IMR-90 (cell line): ENCODE results near the gene SLC5A7. TPM values are rescaled to one million over a fixed set of nuclear protein-coding genes. Genes with fewer than 3 reads are reported as not detected.

Source experiments
- ATAC-seq: fragments of 200-7000 bp; cut with Tn5 transposase; 2 replicates; pipeline ENCODE4 v1.9.1; 2020; ENCODE audit warnings: low read depth, mild to moderate bottlenecking, moderate library complexity
- BruUV-seq: library from RNA; stranded (reverse); fragments of 400-500 nt; replicated peaks from 2 replicates; lab custom pipeline; 2021; lab: Mats Ljungman, UMichigan
- CTCF ChIA-PET: fragments of 300-600 bp; formaldehyde crosslinking; extraction: SDS; loops from one replicate; lab custom pipeline; 2021; ENCODE audit warnings: antibody characterized with exemption; lab: Yijun Ruan, JAX
- POLR2A ChIA-PET: fragments of 300-600 bp; sonication (Branson Sonifier 250); formaldehyde crosslinking; loops from one replicate; lab custom pipeline; 2022; ENCODE audit warnings: antibody characterized with exemption; ENCODE audit not compliant: unreplicated experiment; lab: Charles Lee
- DNase-seq: peaks from one replicate; pipeline ENCODE4 v3.0.0; 2013
- H2AFZ ChIP-seq: replicated peaks from 2 replicates; pipeline ENCODE3; 2013; ENCODE audit warnings: low read length, mild to moderate bottlenecking; ENCODE audit not compliant: poor library complexity
- H2AK5ac ChIP-seq: 2 replicates; pipeline ENCODE4 v1.6.1; 2013; ENCODE audit warnings: low read depth, low read length, inconsistent platforms
- H2AK9ac ChIP-seq: replicated peaks from 2 replicates; pipeline ENCODE3; 2013; ENCODE audit warnings: mild to moderate bottlenecking, low read depth, low read length, moderate library complexity; ENCODE audit not compliant: poor library complexity
- H2BK120ac ChIP-seq: 2 replicates; pipeline ENCODE4 v1.6.1; 2013; ENCODE audit warnings: low read depth, low read length, inconsistent platforms
- H2BK15ac ChIP-seq: 3 replicates; pipeline ENCODE4 v1.6.1; 2013; ENCODE audit warnings: low read depth, low read length, inconsistent platforms
- H2BK20ac ChIP-seq: 2 replicates; pipeline ENCODE4 v1.6.1; 2013; ENCODE audit warnings: low read depth, mild to moderate bottlenecking, inconsistent platforms, low read length, moderate library complexity
- H2BK5ac ChIP-seq: 2 replicates; pipeline ENCODE4 v1.6.1; 2013; ENCODE audit warnings: mild to moderate bottlenecking, low read depth, low read length, inconsistent platforms; ENCODE audit not compliant: poor library complexity, severe bottlenecking
- H3K14ac ChIP-seq: replicated peaks from 2 replicates; pipeline ENCODE4 v1.6.1; 2013; ENCODE audit warnings: low read depth, low read length, inconsistent platforms
- H3K18ac ChIP-seq: 2 replicates; pipeline ENCODE4 v1.6.1; 2013; ENCODE audit warnings: low read depth, low read length, control low read depth
- H3K23ac ChIP-seq: 2 replicates; pipeline ENCODE4 v1.6.1; 2013; ENCODE audit warnings: low read depth, low read length, inconsistent platforms
- H3K27ac ChIP-seq: 2 replicates; pipeline ENCODE4 v1.5.1; 2013; ENCODE audit warnings: mild to moderate bottlenecking, control low read depth, low read length; ENCODE audit not compliant: insufficient read depth
- H3K27me3 ChIP-seq: 2 replicates; pipeline ENCODE4 v1.6.1; 2013; ENCODE audit warnings: low read length; ENCODE audit not compliant: control insufficient read depth, insufficient read depth
- H3K36me3 ChIP-seq: 2 replicates; pipeline ENCODE4 v1.6.1; 2013; ENCODE audit warnings: low read length, mixed read lengths; ENCODE audit not compliant: control insufficient read depth, insufficient read depth
- H3K4ac ChIP-seq: 2 replicates; pipeline ENCODE4 v1.6.1; 2013; ENCODE audit warnings: low read depth, low read length, inconsistent platforms
- H3K4me1 ChIP-seq: 2 replicates; pipeline ENCODE4 v1.6.1; 2013; ENCODE audit warnings: low read length, mixed read lengths; ENCODE audit not compliant: control insufficient read depth, insufficient read depth
- H3K4me2 ChIP-seq: 2 replicates; pipeline ENCODE4 v1.6.1; 2013; ENCODE audit warnings: low read depth, mild to moderate bottlenecking, control low read depth, low read length, moderate library complexity
- H3K4me3 ChIP-seq: 2 replicates; pipeline ENCODE4 v1.5.1; 2013; ENCODE audit warnings: low read depth, mild to moderate bottlenecking, control low read depth, low read length, moderate library complexity; ENCODE audit not compliant: insufficient read depth
- H3K56ac ChIP-seq: 2 replicates; pipeline ENCODE4 v1.6.1; 2013; ENCODE audit warnings: low read length, inconsistent platforms; ENCODE audit not compliant: insufficient read depth; ENCODE audit errors: extremely low read depth
- H3K79me1 ChIP-seq, 2 experiments: 2 replicates each; pipeline ENCODE4 v1.6.1; 2013; ENCODE audit warnings: low read length in 2 of 2, inconsistent platforms in 1 of 2, low read depth in 1 of 2
- H3K9ac ChIP-seq: 2 replicates; pipeline ENCODE4 v1.6.1; 2013; ENCODE audit warnings: low read depth, low read length, control low read depth
- H3K9me1 ChIP-seq: 2 replicates; pipeline ENCODE4 v1.6.1; 2013; ENCODE audit warnings: low read length, inconsistent platforms; ENCODE audit not compliant: insufficient read depth
- H3K9me3 ChIP-seq: 2 replicates; pipeline ENCODE4 v1.6.1; 2013; ENCODE audit warnings: low read length; ENCODE audit not compliant: control insufficient read depth, insufficient read depth
- H4K20me1 ChIP-seq: 2 replicates; pipeline ENCODE4 v1.6.1; 2013; ENCODE audit warnings: low read length, inconsistent platforms; ENCODE audit not compliant: insufficient read depth
- H4K5ac ChIP-seq: 2 replicates; pipeline ENCODE4 v1.6.1; 2013; ENCODE audit warnings: mild to moderate bottlenecking, low read depth, low read length, control low read depth
- H4K8ac ChIP-seq, 2 experiments: 2 replicates each; pipeline ENCODE4 v1.6.1; 2013; ENCODE audit warnings: low read depth in 2 of 2, low read length in 2 of 2, control low read depth in 1 of 2, inconsistent platforms in 1 of 2
- H4K91ac ChIP-seq: 2 replicates; pipeline ENCODE4 v1.6.1; 2013; ENCODE audit warnings: low read depth, low read length, inconsistent platforms; ENCODE audit not compliant: insufficient read depth
- BHLHE40 ChIP-seq: fragments of 150-350 bp; IDR thresholded peaks from 2 replicates; pipeline ENCODE4 v1.6.1; 2016; ENCODE audit warnings: mild to moderate bottlenecking, low read depth, low read length
- CEBPB ChIP-seq: IDR thresholded peaks from 2 replicates; pipeline ENCODE4 v1.6.1; 2012; ENCODE audit warnings: low read depth, low read length, improper control_type of control experiment
- MAZ ChIP-seq: IDR thresholded peaks from 2 replicates; pipeline ENCODE4 v1.6.1; 2012; ENCODE audit warnings: low read depth, mild to moderate bottlenecking, low read length, improper control_type of control experiment, moderate library complexity, borderline replicate concordance
- MXI1 ChIP-seq: IDR thresholded peaks from 2 replicates; pipeline ENCODE4 v1.6.1; 2012; ENCODE audit warnings: low read depth, mild to moderate bottlenecking, low read length, moderate library complexity, borderline replicate concordance
- POLR2A ChIP-seq: IDR thresholded peaks from 2 replicates; pipeline ENCODE4 v1.6.1; 2012; ENCODE audit warnings: mild to moderate bottlenecking, low read depth, low read length
- WGBS, 2 experiments: methylation state at CpG; one replicate each; pipeline versions ENCODE4 v1.1.5 to v1.1.7; 2013; ENCODE audit warnings: missing lambda C conversion rate in 2 of 2; ENCODE audit not compliant: insufficient read length in 1 of 2; ENCODE audit errors: extremely low coverage in 2 of 2; 5-methylcytosine and 5-hydroxymethylcytosine counted together
- dilution Hi-C: fragments of 300-500 bp; cut with HindIII; formaldehyde crosslinking; loops from one replicate; pipeline ENCODE4 v1.14.3; 2018; ENCODE audit warnings: low sequenced_read_pairs; ENCODE audit not compliant: unreplicated experiment
- in situ Hi-C: fragments of 300-500 bp; cut with MboI; formaldehyde crosslinking; loops from 3 replicates; pipeline ENCODE4 v1.14.3; 2019; ENCODE audit warnings: low sequenced_read_pairs, inconsistent platforms, mixed read lengths
- intact Hi-C: fragments of 100-400 bp; cut with micrococcal nuclease; formaldehyde crosslinking; loops from 2 replicates; pipeline ENCODE4 v1.10.0; 2022
- polyA plus RNA-seq, 3 experiments: library from polyadenylated mRNA; depleted of rRNA; stranded (reverse); fragments of >200 nt; gene quantifications; 2 replicates each; pipeline ENCODE4 v1.2.3, GENCODE V29; 2012; ENCODE audit warnings: low replicate concordance in 1 of 3
- total RNA-seq: library from RNA; depleted of rRNA; stranded (reverse); fragments of >200 nt; gene quantifications from 2 replicates; pipeline ENCODE4 v1.2.3, GENCODE V29; 2012
- TF ChIP-seq, protein P1 (sequence below): fragments of 150-350 bp; IDR thresholded peaks from 2 replicates; pipeline ENCODE4 v1.6.1; 2017; ENCODE audit warnings: mild to moderate bottlenecking, antibody characterized with exemption, low read length, low read depth
- TF ChIP-seq, protein P2 (sequence below): conservative IDR thresholded peaks from 2 replicates; pipeline ENCODE4 v1.5.1; 2012; ENCODE audit warnings: mild to moderate bottlenecking, low read depth, low read length, improper control_type of control experiment

Gene SLC5A7
- total and polyA plus RNA-seq, 2 of the 4 experiments (the other 2 are of a cell fraction) = not detected

DNA sequence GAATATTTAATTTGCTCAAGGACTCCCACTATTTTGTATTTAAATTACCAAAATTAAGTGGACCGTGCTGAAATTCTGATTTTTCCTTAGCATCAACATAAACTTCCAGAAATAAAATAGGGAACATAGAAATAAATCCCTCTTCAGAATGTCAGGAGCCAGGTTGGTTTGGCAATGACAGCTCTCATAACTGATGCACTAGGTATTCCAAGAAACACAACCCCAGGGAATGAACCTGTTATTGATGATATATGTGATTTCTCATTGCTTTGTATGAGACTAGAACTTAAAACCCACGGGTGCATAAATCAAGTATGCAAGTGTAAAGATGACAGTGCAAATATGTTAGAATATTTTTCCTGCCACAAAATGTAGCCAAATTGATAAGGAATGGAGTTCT is 12.8 kb downstream of the SLC5A7 start:
- Histone ChIP-seq H3K36me3 (no peaks in the 10 kb centered on the region), H2BK20ac (no peak overlapping the region), H4K91ac (no peak overlapping the region), H3K4ac (no peak overlapping the region), H2AK9ac (no peak overlapping the region), H2AFZ (no peak overlapping the region), H3K4me2 (no peak overlapping the region), H3K9ac (no peak overlapping the region), H3K79me1 (no peaks in the 10 kb centered on the region), H2BK120ac (no peak overlapping the region), H3K23ac (no peak overlapping the region), H4K8ac (no peak overlapping the region), H2BK15ac (no peak overlapping the region), H2AK5ac (no peak overlapping the region), H3K4me1 (no peaks in the 10 kb centered on the region), H3K27ac (no peak overlapping the region), H3K14ac (no peak overlapping the region), H2BK5ac (no peak overlapping the region), H3K9me3 (no peaks in the 10 kb centered on the region), H4K20me1 (no peaks in the 10 kb centered on the region), H3K4me3 (no peak overlapping the region), H3K18ac (no peak overlapping the region), H4K5ac (no peak overlapping the region), H3K9me1 (no peaks in the 10 kb centered on the region), H3K27me3 (no peaks in the 10 kb centered on the region), H3K56ac (no peak overlapping the region)
- BruUV-seq = no TSS peak
- in situ Hi-C loops = no loop called here
- ChIA-PET CTCF (no interaction called here), POLR2A (no interaction called here)
- no peak for TF ChIP-seq CEBPB
- TF ChIP-seq, protein P1, sequence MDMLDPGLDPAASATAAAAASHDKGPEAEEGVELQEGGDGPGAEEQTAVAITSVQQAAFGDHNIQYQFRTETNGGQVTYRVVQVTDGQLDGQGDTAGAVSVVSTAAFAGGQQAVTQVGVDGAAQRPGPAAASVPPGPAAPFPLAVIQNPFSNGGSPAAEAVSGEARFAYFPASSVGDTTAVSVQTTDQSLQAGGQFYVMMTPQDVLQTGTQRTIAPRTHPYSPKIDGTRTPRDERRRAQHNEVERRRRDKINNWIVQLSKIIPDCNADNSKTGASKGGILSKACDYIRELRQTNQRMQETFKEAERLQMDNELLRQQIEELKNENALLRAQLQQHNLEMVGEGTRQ = no peak
- TF ChIP-seq BHLHE40 = no peak
- no peak for TF ChIP-seq MAZ
- TF ChIP-seq MXI1 = no peak
- TF ChIP-seq, protein P2, sequence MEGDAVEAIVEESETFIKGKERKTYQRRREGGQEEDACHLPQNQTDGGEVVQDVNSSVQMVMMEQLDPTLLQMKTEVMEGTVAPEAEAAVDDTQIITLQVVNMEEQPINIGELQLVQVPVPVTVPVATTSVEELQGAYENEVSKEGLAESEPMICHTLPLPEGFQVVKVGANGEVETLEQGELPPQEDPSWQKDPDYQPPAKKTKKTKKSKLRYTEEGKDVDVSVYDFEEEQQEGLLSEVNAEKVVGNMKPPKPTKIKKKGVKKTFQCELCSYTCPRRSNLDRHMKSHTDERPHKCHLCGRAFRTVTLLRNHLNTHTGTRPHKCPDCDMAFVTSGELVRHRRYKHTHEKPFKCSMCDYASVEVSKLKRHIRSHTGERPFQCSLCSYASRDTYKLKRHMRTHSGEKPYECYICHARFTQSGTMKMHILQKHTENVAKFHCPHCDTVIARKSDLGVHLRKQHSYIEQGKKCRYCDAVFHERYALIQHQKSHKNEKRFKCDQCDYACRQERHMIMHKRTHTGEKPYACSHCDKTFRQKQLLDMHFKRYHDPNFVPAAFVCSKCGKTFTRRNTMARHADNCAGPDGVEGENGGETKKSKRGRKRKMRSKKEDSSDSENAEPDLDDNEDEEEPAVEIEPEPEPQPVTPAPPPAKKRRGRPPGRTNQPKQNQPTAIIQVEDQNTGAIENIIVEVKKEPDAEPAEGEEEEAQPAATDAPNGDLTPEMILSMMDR = no peak
- TF ChIP-seq POLR2A = no peak
- intact Hi-C loops = no loop called here
- ATAC-seq (no peak), DNase-seq (no peak)
- dilution Hi-C loops = no loop called here
- WGBS, 2 experiments = no CpG with 5 or more reads among the region's 2 CpGs
